Measurements from ENCODE around the gene IQCM. TPM values are rescaled to one million over a fixed set of nuclear protein-coding genes. Genes with fewer than 3 reads are reported as not detected.

Gene IQCM
- total RNA-seq, 4 donors from 2014 or later: 0.48 TPM; not detected in 3

- no peak overlapping the region for H3K27ac ChIP-seq
- H3K36me3 ChIP-seq: no peaks in the 10 kb centered on the region
- intact Hi-C loops (cut with DNase I; ENCODE audit: low total_unique reads): no loop called here
- H3K27me3 ChIP-seq: no peaks in the 10 kb centered on the region
- H3K4me1 ChIP-seq: no peaks in the 10 kb centered on the region
- no peaks in the 10 kb centered on the region for H3K9me3 ChIP-seq
- DNase-seq: no peak
- TF ChIP-seq POLR2A (IDR thresholded peaks at IDR 0.05): no peak
- TF ChIP-seq, protein P1, sequence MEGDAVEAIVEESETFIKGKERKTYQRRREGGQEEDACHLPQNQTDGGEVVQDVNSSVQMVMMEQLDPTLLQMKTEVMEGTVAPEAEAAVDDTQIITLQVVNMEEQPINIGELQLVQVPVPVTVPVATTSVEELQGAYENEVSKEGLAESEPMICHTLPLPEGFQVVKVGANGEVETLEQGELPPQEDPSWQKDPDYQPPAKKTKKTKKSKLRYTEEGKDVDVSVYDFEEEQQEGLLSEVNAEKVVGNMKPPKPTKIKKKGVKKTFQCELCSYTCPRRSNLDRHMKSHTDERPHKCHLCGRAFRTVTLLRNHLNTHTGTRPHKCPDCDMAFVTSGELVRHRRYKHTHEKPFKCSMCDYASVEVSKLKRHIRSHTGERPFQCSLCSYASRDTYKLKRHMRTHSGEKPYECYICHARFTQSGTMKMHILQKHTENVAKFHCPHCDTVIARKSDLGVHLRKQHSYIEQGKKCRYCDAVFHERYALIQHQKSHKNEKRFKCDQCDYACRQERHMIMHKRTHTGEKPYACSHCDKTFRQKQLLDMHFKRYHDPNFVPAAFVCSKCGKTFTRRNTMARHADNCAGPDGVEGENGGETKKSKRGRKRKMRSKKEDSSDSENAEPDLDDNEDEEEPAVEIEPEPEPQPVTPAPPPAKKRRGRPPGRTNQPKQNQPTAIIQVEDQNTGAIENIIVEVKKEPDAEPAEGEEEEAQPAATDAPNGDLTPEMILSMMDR (IDR thresholded peaks at IDR 0.05): no peak
- no peak overlapping the region for H3K4me3 ChIP-seq
These were observed 225.8 kb downstream of the IQCM start for GRCh38 chr4:149589826-149590225.

DNA sequence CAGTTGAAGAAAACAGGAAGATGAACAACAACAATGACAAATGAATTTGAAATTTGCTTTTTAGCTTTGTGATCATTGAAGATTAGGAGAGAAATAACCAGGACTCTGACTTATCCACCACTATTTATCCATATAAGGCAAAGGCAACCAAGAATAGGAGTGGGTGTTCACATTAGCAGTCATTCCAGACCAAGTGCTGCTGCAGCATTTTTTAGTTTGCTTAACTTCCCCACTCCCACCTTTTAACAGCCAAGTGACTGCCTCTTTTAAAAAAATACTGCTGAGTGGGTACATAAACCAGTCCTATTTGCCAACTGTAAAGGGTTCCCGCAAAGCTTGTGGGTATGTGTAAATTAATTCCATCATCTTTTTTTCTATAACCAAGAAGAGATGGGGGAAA, 230.9 kb downstream of the IQCM start:
- no peak overlapping the region for H3K4me3 ChIP-seq
- TF ChIP-seq, protein P1 (IDR thresholded peaks at IDR 0.05): no peak
- no peak for TF ChIP-seq POLR2A (IDR thresholded peaks at IDR 0.05)
- no peaks in the 10 kb centered on the region for H3K27me3 ChIP-seq
- intact Hi-C loops (cut with DNase I; ENCODE audit: low total_unique reads): no loop called here
- no peak for DNase-seq
- H3K4me1 ChIP-seq: no peaks in the 10 kb centered on the region
- H3K9me3 ChIP-seq: no peaks in the 10 kb centered on the region
- H3K27ac ChIP-seq: no peak overlapping the region
- no peaks in the 10 kb centered on the region for H3K36me3 ChIP-seq

DNA sequence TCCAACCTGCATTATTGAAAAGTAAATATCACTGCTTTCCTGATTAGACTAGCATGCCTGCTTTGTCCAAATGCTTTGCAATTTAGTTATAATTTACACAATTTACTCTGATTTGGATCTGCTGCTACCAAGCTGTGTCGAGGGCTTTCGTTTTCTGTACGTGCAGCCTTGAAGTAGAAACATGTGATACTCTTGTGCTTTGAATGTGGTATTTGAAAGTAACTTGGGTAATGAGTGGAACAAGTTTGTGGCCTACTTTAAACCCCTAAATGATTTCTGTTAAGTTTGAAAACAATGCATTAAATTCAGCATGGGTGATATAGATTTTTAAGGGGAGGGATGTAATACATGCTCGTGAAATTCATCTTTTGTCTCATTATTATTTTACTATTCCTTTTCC, 240.7 kb downstream of the IQCM start:
- DNase-seq: no peak
- no peaks in the 10 kb centered on the region for H3K4me1 ChIP-seq
- no peaks in the 10 kb centered on the region for H3K27me3 ChIP-seq
- no peak overlapping the region for H3K27ac ChIP-seq
- TF ChIP-seq, protein P1 (IDR thresholded peaks at IDR 0.05): no peak
- TF ChIP-seq POLR2A (IDR thresholded peaks at IDR 0.05): no peak
- H3K4me3 ChIP-seq: no peak overlapping the region
- H3K36me3 ChIP-seq: no peaks in the 10 kb centered on the region
- no peaks in the 10 kb centered on the region for H3K9me3 ChIP-seq
- intact Hi-C loops (cut with DNase I; ENCODE audit: low total_unique reads): no loop called here

GRCh38 chr4:149572716-149573115, 242.9 kb downstream of the IQCM start:
- intact Hi-C loops (cut with DNase I; ENCODE audit: low total_unique reads): no loop called here
- Histone ChIP-seq H3K4me1 (no peaks in the 10 kb centered on the region), H3K27me3 (no peaks in the 10 kb centered on the region), H3K4me3 (no peak overlapping the region), H3K36me3 (no peaks in the 10 kb centered on the region), H3K9me3 (no peaks in the 10 kb centered on the region), H3K27ac (no peak overlapping the region)
- TF ChIP-seq, protein P1 (IDR thresholded peaks at IDR 0.05): no peak
- TF ChIP-seq POLR2A (IDR thresholded peaks at IDR 0.05): no peak
- no peak for DNase-seq

DNA sequence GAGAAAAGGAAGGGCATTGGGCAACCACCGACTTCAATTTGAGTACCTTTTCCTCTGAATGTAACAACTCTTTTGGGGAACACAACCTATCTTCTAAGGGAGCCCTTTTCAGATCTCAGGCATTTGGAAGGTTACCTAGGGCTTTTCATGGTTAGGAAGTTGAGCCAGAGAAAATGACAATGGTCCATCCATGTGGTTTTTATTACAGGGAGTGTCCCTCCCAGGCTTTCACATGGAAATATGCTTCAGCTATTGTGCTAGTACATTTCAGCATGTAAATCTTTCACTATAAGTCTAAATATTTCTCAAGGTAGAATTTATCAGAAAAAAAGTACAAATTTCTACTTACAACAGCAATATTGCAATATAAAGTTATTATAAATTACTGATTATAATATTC, 259.8 kb downstream of the IQCM start:
- Histone ChIP-seq H3K4me3 (no peak overlapping the region), H3K36me3 (no peaks in the 10 kb centered on the region), H3K9me3 (no peaks in the 10 kb centered on the region), H3K27ac (no peak overlapping the region), H3K27me3 (no peaks in the 10 kb centered on the region), H3K4me1 (no peaks in the 10 kb centered on the region)
- TF ChIP-seq POLR2A (IDR thresholded peaks at IDR 0.05): no peak
- TF ChIP-seq, protein P1 (IDR thresholded peaks at IDR 0.05): no peak
- intact Hi-C loops (cut with DNase I; ENCODE audit: low total_unique reads): no loop called here
- DNase-seq: no peak
